ENCODE results near the gene GRIP1.
A peak's percentile ranks its signal among the peaks of the same experiment; 100 is the strongest.
"Not testable (repeated sequence)": the region's sequence is repeated elsewhere in the genome, so short reads cannot be mapped to it uniquely, and the experiment has no call there.

The GRIP1 gene

GRCh38 chr12:66331016-66331415 is 347.9 kb downstream of the GRIP1 start:
- DNase-seq (ENCODE audit: low read depth in 2 of 2), result no peak

- DNase-seq (ENCODE audit: low read depth in 2 of 2), result no peak
Observed at GRCh38 chr12:66329941-66330340, 348.9 kb downstream of the GRIP1 start.

GRCh38 chr12:66323017-66323416 is 355.9 kb downstream of the GRIP1 start:
- no peak for DNase-seq (ENCODE audit: low read depth in 2 of 2)

- no peak for DNase-seq (ENCODE audit: low read depth in 2 of 2)
Observed at GRCh38 chr12:66321435-66321834, 357.4 kb downstream of the GRIP1 start.

- DNase-seq (ENCODE audit: low read depth in 2 of 2), result no peak
Observed at GRCh38 chr12:66320996-66321395, 357.9 kb downstream of the GRIP1 start.

GRCh38 chr12:66319266-66319954 is 359.5 kb downstream of the GRIP1 start:
- no peak for DNase-seq (ENCODE audit: low read depth in 2 of 2)

GRCh38 chr12:66314278-66314677 is 364.6 kb downstream of the GRIP1 start:
- no peak for DNase-seq (ENCODE audit: low read depth in 2 of 2)

GRCh38 chr12:66312189-66312588 is 366.7 kb downstream of the GRIP1 start:
- DNase-seq (ENCODE audit: low read depth in 2 of 2), result no peak

- no peak for DNase-seq (ENCODE audit: low read depth in 2 of 2)
Observed at GRCh38 chr12:66309606-66310005, 369.3 kb downstream of the GRIP1 start.

- no peak for DNase-seq (ENCODE audit: low read depth in 2 of 2)
Observed at GRCh38 chr12:66304296-66304900, 374.5 kb downstream of the GRIP1 start.

GRCh38 chr12:66303316-66303804 is 375.5 kb downstream of the GRIP1 start:
- DNase-seq (ENCODE audit: low read depth in 2 of 2), result not testable (repeated sequence)

- DNase-seq (ENCODE audit: low read depth in 2 of 2), result no peak
Observed at GRCh38 chr12:66302827-66303169, 376.1 kb downstream of the GRIP1 start.

GRCh38 chr12:66301944-66302826 is 376.7 kb downstream of the GRIP1 start, which contains the start of gene HELB:
Gene HELB, plus strand, starts transcription at chr12:66302493. Its CDS starts 111 bp downstream, at chr12:66302604.
- DNase-seq (ENCODE audit: low read depth in 2 of 2), result peak; percentile 94 to 98

- DNase-seq (ENCODE audit: low read depth in 2 of 2), result no peak
Observed at GRCh38 chr12:66297923-66298322, 381.0 kb downstream of the GRIP1 start.

Measured in stimulated activated CD8-positive, alpha-beta memory T cell treated with anti-CD3 and anti-CD28 coated beads, Interleukin-7, amount 100 ng/mL, for 1 hour (primary cell).